Hepatocyte (in vitro differentiated cells): ENCODE results near the gene GNPDA1.

ENCODE experiments used
- CTCF ChIP-seq: fragments of 200-600 bp; sonication (generic); IDR thresholded peaks from 2 replicates; pipeline ENCODE4 v1.5.1; 2016; ENCODE audit warnings: antibody characterized with exemption, mild to moderate bottlenecking; ENCODE audit not compliant: poor library complexity
- EZH2 ChIP-seq: fragments of 200-600 bp; sonication (generic); IDR thresholded peaks from 2 replicates; pipeline ENCODE4 v1.6.1; 2016; ENCODE audit warnings: antibody characterized with exemption, mild to moderate bottlenecking, borderline replicate concordance

DNA sequence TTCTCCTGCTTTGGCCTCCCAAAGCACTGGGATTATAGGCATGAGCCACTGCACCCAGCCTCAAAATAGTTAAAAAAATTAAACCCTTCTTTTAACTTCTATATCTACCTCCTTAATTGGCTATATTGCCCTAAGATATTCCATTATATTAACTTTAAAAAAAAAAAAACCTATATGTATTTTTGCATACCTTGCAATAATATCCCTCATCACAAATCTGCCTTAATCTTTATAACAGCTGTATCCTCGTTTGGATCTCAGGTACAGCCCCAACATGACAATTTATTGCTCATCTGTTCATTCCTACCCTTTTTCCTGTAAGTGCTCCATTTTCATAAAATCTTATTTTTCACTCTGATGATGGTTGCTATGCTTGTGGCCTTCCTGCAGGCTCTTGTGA is 12.7 kb downstream of the GNPDA1 start:
- no peak for TF ChIP-seq EZH2
- no peak for TF ChIP-seq CTCF
